Neural crest cell (in vitro differentiated cells): Measurements from ENCODE around the gene PCBP3. TPM values are rescaled to one million over a fixed set of nuclear protein-coding genes. Genes with fewer than 3 reads are reported as not detected.

Source experiments
- DNase-seq: peaks from one replicate; pipeline ENCODE4 v3.0.0; 2021; ENCODE audit warnings: low read depth, mixed read lengths, low spot score
- H3K27ac Mint-ChIP-seq: one replicate; pipeline ENCODE4 v1.8.0; 2021; ENCODE audit warnings: mild to moderate bottlenecking, mixed read lengths; ENCODE audit not compliant: unreplicated experiment
- H3K27me3 Mint-ChIP-seq: 2 replicates; pipeline ENCODE4 v1.8.0; 2021; ENCODE audit warnings: low read depth, mild to moderate bottlenecking, mixed read lengths
- H3K36me3 Mint-ChIP-seq: 2 replicates; pipeline ENCODE4 v1.8.0; 2021; ENCODE audit warnings: low read depth, mild to moderate bottlenecking, mixed read lengths
- H3K4me1 Mint-ChIP-seq: 2 replicates; pipeline ENCODE4 v1.8.0; 2021; ENCODE audit warnings: mixed read lengths
- H3K4me3 Mint-ChIP-seq: one replicate; pipeline ENCODE4 v1.8.0; 2021; ENCODE audit warnings: mild to moderate bottlenecking, mixed read lengths
- H3K9me3 Mint-ChIP-seq: 2 replicates; pipeline ENCODE4 v1.8.0; 2021; ENCODE audit warnings: mixed read lengths
- CTCF ChIP-seq: fragments of 200-600 bp; sonication (generic); conservative IDR thresholded peaks from 2 replicates; pipeline ENCODE4 v1.5.0; 2021; ENCODE audit warnings: antibody characterized with exemption, mild to moderate bottlenecking
- total RNA-seq: library from RNA; stranded (reverse); gene quantifications from 2 replicates; pipeline ENCODE4 v1.2.1, GENCODE V29; 2021

The PCBP3 gene
- total RNA-seq, 1 donor from 2014 or later = 5.1 TPM

DNA sequence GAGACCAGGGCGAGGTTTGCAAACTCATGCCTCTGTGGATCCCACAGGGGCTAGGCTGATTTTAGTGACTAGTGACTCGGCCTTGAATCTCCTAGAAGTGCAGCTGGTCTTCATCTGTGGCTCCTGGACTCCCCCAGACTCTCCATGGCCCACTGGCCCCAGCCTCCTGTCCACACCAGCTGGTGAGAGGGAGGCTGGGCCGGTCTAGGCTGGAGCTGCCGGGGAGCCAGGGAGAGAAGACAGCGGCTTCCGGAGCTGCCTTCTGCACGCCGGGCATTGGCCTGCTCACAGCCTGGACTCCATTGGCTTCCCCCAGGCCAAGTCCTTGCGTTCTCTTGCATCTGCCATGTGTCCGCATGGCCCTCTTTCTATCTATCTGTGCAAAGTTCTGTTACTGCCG lies 285.9 kb downstream of the PCBP3 start:
- H3K36me3 Mint-ChIP-seq = no peaks in the 10 kb centered on the region
- H3K27ac Mint-ChIP-seq = no peak overlapping the region
- no peaks in the 10 kb centered on the region for H3K27me3 Mint-ChIP-seq
- no peaks in the 10 kb centered on the region for H3K4me1 Mint-ChIP-seq
- DNase-seq = no peak
- H3K4me3 Mint-ChIP-seq = no peak overlapping the region
- H3K9me3 Mint-ChIP-seq = no peaks in the 10 kb centered on the region
- TF ChIP-seq CTCF = no peak

DNA sequence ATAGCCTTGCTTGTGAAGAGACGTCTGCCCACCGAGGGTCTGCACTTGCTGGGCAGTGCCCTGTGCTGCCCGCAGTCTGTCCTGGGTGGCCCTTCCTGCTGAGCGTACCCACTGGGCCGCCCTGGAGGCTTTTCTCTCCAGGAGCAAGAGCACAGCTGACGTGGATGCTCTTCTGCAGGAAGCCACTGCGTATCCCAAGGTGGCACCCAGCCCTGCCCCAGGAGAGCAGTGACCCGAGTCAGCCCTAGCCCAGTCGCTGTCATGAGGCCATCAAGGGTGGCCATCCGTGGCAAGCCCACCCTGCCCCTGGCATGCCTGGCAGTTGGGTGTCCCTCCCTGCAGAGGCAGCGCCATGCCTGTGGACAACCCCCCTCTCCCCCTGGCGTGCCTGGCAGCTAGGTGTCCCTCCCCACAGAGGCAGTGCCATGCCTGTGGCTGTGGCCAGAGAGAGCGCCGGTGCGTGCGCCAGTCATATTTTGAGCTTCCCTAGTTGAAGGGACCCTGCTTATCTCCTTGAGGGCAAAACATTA lies 286.8 kb downstream of the PCBP3 start:
- no peak for TF ChIP-seq CTCF
- Mint-ChIP-seq H3K4me3 (no peak overlapping the region), H3K27ac (no peak overlapping the region), H3K9me3 (no peaks in the 10 kb centered on the region), H3K36me3 (no peaks in the 10 kb centered on the region), H3K4me1 (no peaks in the 10 kb centered on the region), H3K27me3 (no peaks in the 10 kb centered on the region)
- DNase-seq = no peak

DNA sequence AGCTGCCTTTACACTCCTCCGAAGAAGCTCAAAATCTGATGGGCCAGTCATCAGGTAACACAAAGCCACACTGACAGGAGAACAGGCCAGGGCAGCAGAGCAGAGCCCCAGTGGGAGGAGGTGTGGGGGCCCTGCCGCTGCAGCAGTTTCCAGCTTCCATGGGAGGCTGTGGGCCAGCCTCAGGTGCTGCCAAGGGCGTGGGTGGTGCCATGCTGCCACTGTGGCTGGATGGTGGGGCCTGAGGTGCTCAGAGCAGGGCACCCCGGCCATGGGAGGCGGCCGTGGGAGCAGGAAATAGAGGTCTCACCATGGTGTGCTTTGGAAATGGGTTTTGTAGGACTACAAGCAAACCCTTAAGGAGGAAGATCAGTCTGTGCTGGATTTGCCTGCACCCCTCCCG lies 287.3 kb downstream of the PCBP3 start:
- no peaks in the 10 kb centered on the region for H3K27me3 Mint-ChIP-seq
- no peak for DNase-seq
- no peak overlapping the region for H3K27ac Mint-ChIP-seq
- no peaks in the 10 kb centered on the region for H3K4me1 Mint-ChIP-seq
- H3K36me3 Mint-ChIP-seq = no peaks in the 10 kb centered on the region
- H3K4me3 Mint-ChIP-seq = no peak overlapping the region
- TF ChIP-seq CTCF = no peak
- no peaks in the 10 kb centered on the region for H3K9me3 Mint-ChIP-seq

DNA sequence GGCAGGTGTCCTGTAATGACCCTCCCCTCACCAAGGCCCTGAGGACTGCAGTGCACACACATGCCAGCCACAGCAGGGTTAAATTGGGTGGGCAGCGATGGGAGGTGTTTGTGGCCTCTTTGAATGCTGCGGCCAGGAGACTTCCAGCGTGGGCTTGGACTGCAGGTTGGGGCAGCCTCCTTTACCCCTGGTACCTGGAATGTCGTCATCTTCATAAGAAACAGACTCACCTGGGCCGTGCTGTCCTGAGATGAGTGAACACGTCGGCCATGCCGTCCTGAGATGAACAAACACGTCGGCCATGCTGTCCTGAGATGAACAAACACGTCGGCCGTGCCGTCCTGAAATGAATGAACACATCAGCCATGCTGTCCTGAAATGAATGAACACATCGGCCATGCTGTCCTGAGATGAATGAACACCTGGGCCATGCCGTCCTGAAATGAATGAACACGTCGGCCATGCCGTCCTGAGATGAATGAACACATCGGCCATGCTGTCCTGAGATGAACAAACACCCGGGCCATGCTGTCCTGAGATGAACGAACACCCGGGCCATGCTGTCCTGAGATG lies 288.0 kb downstream of the PCBP3 start:
- no peak for DNase-seq
- no peak for TF ChIP-seq CTCF
- H3K36me3 Mint-ChIP-seq = no peaks in the 10 kb centered on the region
- H3K27ac Mint-ChIP-seq = no peak overlapping the region
- H3K4me1 Mint-ChIP-seq = no peaks in the 10 kb centered on the region
- no peaks in the 10 kb centered on the region for H3K9me3 Mint-ChIP-seq
- H3K27me3 Mint-ChIP-seq = no peaks in the 10 kb centered on the region
- no peak overlapping the region for H3K4me3 Mint-ChIP-seq

- Mint-ChIP-seq H3K4me3 (no peak overlapping the region), H3K27me3 (no peaks in the 10 kb centered on the region), H3K36me3 (no peaks in the 10 kb centered on the region), H3K4me1 (no peaks in the 10 kb centered on the region), H3K9me3 (no peaks in the 10 kb centered on the region), H3K27ac (no peak overlapping the region)
- no peak for TF ChIP-seq CTCF
- DNase-seq = no peak
Observed at GRCh38 chr21:45932922-45933502, 289.5 kb downstream of the PCBP3 start.
